Body of pancreas (tissue), 4 donors: Measurements from ENCODE around the gene GNB1L.

Source experiments
- CTCF ChIP-seq, 7 experiments: fragments of 450-650 bp in 4 of 7; fragments of 200-600 bp in 3 of 7; sonication (generic) in 3 of 7; IDR thresholded peaks; one replicate each; pipeline ENCODE4 v1.5.1; 2016 to 2019; ENCODE audit warnings: antibody characterized with exemption in 7 of 7
- POLR2A ChIP-seq, 3 donors: fragments of 450-650 bp; IDR thresholded peaks; one replicate each; pipeline ENCODE4 v1.6.1; 2016; ENCODE audit warnings: antibody characterized with exemption in 3 of 3, mild to moderate bottlenecking in 2 of 3

- no peak for TF ChIP-seq CTCF (IDR thresholded peaks at IDR 0.05)
- no peak for TF ChIP-seq POLR2A (IDR thresholded peaks at IDR 0.05)
These were observed 19.3 kb upstream of the GNB1L start for GRCh38 chr22:19873960-19874306.
